ENCODE measurements around the gene BSN. TPM values are rescaled to one million over a fixed set of nuclear protein-coding genes. Genes with fewer than 3 reads are reported as not detected.

BSN gene
- total RNA-seq, 2 experiments from 2014 or later: 0.08 to 0.11 TPM

GRCh38 chr3:49668414-49668797 is 114.1 kb downstream of the BSN start:
- H3K36me3 ChIP-seq (ENCODE audit: insufficient read depth, low read length): no peaks in the 10 kb centered on the region
- Mint-ChIP-seq H3K4me1 (ENCODE audit: low read depth) (peaks cover 13% of the 10 kb centered on the region), H3K27ac (no peak overlapping the region), H3K9me3 (no peaks in the 10 kb centered on the region), H3K36me3 (ENCODE audit: low read depth) (no peaks in the 10 kb centered on the region), H3K4me3 (no peak overlapping the region), H3K27me3 (no peaks in the 10 kb centered on the region)
- no peak overlapping the region for H3K4me3 ChIP-seq (ENCODE audit: low read length)
- TF ChIP-seq CTCF (IDR thresholded peaks at IDR 0.05): no peak
- intact Hi-C loops (cut with DNase I, micrococcal nuclease): no loop called here
- no peaks in the 10 kb centered on the region for H3K27me3 ChIP-seq (ENCODE audit: control insufficient read depth in 1 of 2, insufficient read depth in 2 of 2, low read length in 2 of 2)
- peaks cover 10% of the 10 kb centered on the region for H3K4me1 ChIP-seq (ENCODE audit: insufficient read depth, low read length)
- DNase-seq (no peak), ATAC-seq (ENCODE audit: poor library complexity) (no peak)
- POLR2A ChIA-PET: no interaction called here
- H3K27ac ChIP-seq (ENCODE audit: low read depth in 1 of 2, low read length in 2 of 2): no peak overlapping the region
- no peaks in the 10 kb centered on the region for H3K9me3 ChIP-seq (ENCODE audit: control insufficient read depth in 1 of 2, insufficient read depth in 1 of 2, low read length in 2 of 2)
- CTCF ChIA-PET: no interaction called here

GRCh38 chr3:49668861-49669260 is 114.6 kb downstream of the BSN start:
- Histone ChIP-seq H3K27me3 (ENCODE audit: control insufficient read depth in 1 of 2, insufficient read depth in 2 of 2, low read length in 2 of 2) (no peaks in the 10 kb centered on the region), H3K4me1 (ENCODE audit: insufficient read depth, low read length) (peaks cover 14% of the 10 kb centered on the region), H3K9me3 (ENCODE audit: control insufficient read depth in 1 of 2, insufficient read depth in 1 of 2, low read length in 2 of 2) (no peaks in the 10 kb centered on the region), H3K4me3 (ENCODE audit: low read length) (no peak overlapping the region), H3K27ac (ENCODE audit: low read depth in 1 of 2, low read length in 2 of 2) (no peak overlapping the region), H3K36me3 (ENCODE audit: insufficient read depth, low read length) (no peaks in the 10 kb centered on the region)
- Mint-ChIP-seq H3K27me3 (no peaks in the 10 kb centered on the region), H3K4me1 (ENCODE audit: low read depth) (peaks cover 18% of the 10 kb centered on the region), H3K36me3 (ENCODE audit: low read depth) (peaks cover 2% of the 10 kb centered on the region), H3K9me3 (no peaks in the 10 kb centered on the region), H3K4me3 (no peak overlapping the region), H3K27ac (no peak overlapping the region)
- ChIA-PET POLR2A (no interaction called here), CTCF (interaction anchor here (5.0 kb wide), 1 partner anchor 129 kb away, joined by 116 read pairs; no protein-coding TSS in a partner anchor)
- intact Hi-C loops (cut with DNase I, micrococcal nuclease): no loop called here
- TF ChIP-seq CTCF (IDR thresholded peaks at IDR 0.05): no peak
- ATAC-seq (ENCODE audit: poor library complexity): no peak
- DNase-seq: no peak

GRCh38 chr3:49669352-49669751 is 115.1 kb downstream of the BSN start:
- no peaks in the 10 kb centered on the region for H3K27me3 ChIP-seq (ENCODE audit: control insufficient read depth in 1 of 2, insufficient read depth in 2 of 2, low read length in 2 of 2)
- intact Hi-C loops (cut with DNase I, micrococcal nuclease): no loop called here
- no peak for ATAC-seq (ENCODE audit: poor library complexity)
- peaks cover 21% of the 10 kb centered on the region for H3K4me1 Mint-ChIP-seq (ENCODE audit: low read depth)
- no peak overlapping the region for H3K27ac Mint-ChIP-seq
- peaks cover 14% of the 10 kb centered on the region for H3K4me1 ChIP-seq (ENCODE audit: insufficient read depth, low read length)
- H3K27ac ChIP-seq (ENCODE audit: low read depth in 1 of 2, low read length in 2 of 2): no peak overlapping the region
- no peak for DNase-seq
- no peaks in the 10 kb centered on the region for H3K9me3 Mint-ChIP-seq
- POLR2A ChIA-PET: no interaction called here
- no peak overlapping the region for H3K4me3 Mint-ChIP-seq
- CTCF ChIA-PET: interaction anchor here (5.0 kb wide), 1 partner anchor 130 kb away, joined by 116 read pairs; no protein-coding TSS in a partner anchor
- no peak overlapping the region for H3K4me3 ChIP-seq (ENCODE audit: low read length)
- TF ChIP-seq CTCF (IDR thresholded peaks at IDR 0.05): no peak
- H3K36me3 Mint-ChIP-seq (ENCODE audit: low read depth): peaks cover 7% of the 10 kb centered on the region
- H3K36me3 ChIP-seq (ENCODE audit: insufficient read depth, low read length): no peaks in the 10 kb centered on the region
- H3K9me3 ChIP-seq (ENCODE audit: control insufficient read depth in 1 of 2, insufficient read depth in 1 of 2, low read length in 2 of 2): no peaks in the 10 kb centered on the region
- no peaks in the 10 kb centered on the region for H3K27me3 Mint-ChIP-seq

All from CD4-positive, alpha-beta T cell (primary cell).